Measurements from ENCODE around the gene ATP4A.
"Not testable (repeated sequence)": the region's sequence is repeated elsewhere in the genome, so short reads cannot be mapped to it uniquely, and the experiment has no call there.

ATP4A gene

GRCh38 chr19:35563207-35563829 lies at the start of gene ATP4A:
Gene ATP4A, minus strand, starts transcription at chr19:35563658. Its CDS starts 29 bp downstream, at chr19:35563629.
- no peak for DNase-seq (ENCODE audit: low read depth in 2 of 2)

- peak; percentile 90 to 95 for DNase-seq (ENCODE audit: low read depth in 2 of 2)
Observed at GRCh38 chr19:35612559-35613321, 49.3 kb upstream of the ATP4A start, which contains the start of gene HAUS5. Gene HAUS5, plus strand, starts transcription at chr19:35612735. Its CDS starts 60 bp downstream, at chr19:35612795.

- DNase-seq (ENCODE audit: low read depth in 2 of 2), result no peak
Observed at GRCh38 chr19:35612224-35612558, 48.7 kb upstream of the ATP4A start.

- no peak for DNase-seq (ENCODE audit: low read depth in 2 of 2)
Observed at GRCh38 chr19:35609851-35610353, 46.4 kb upstream of the ATP4A start.

GRCh38 chr19:35608251-35608650 lies 44.8 kb upstream of the ATP4A start:
- no peak for DNase-seq (ENCODE audit: low read depth in 2 of 2)

- DNase-seq (ENCODE audit: low read depth in 2 of 2), result no peak
Observed at GRCh38 chr19:35607661-35608060, 44.2 kb upstream of the ATP4A start.

- not testable (repeated sequence) for DNase-seq (ENCODE audit: low read depth in 2 of 2)
Observed at GRCh38 chr19:35607170-35607569, 43.7 kb upstream of the ATP4A start.

- DNase-seq (ENCODE audit: low read depth in 2 of 2), result not testable (repeated sequence)
Observed at GRCh38 chr19:35604436-35604835, 41.0 kb upstream of the ATP4A start.

- no peak for DNase-seq (ENCODE audit: low read depth in 2 of 2)
Observed at GRCh38 chr19:35601971-35602370, 38.5 kb upstream of the ATP4A start.

- DNase-seq (ENCODE audit: low read depth in 2 of 2), result no peak
Observed at GRCh38 chr19:35596366-35596999, 33.0 kb upstream of the ATP4A start.

- DNase-seq (ENCODE audit: low read depth in 2 of 2), result no peak
Observed at GRCh38 chr19:35595928-35596327, 32.5 kb upstream of the ATP4A start.

- DNase-seq (ENCODE audit: low read depth in 2 of 2), result not testable (repeated sequence)
Observed at GRCh38 chr19:35595026-35595425, 31.6 kb upstream of the ATP4A start.

- DNase-seq (ENCODE audit: low read depth in 2 of 2), result no peak
Observed at GRCh38 chr19:35592226-35592625, 28.8 kb upstream of the ATP4A start.

- no peak for DNase-seq (ENCODE audit: low read depth in 2 of 2)
Observed at GRCh38 chr19:35590875-35591274, 27.4 kb upstream of the ATP4A start.

GRCh38 chr19:35587321-35587720 lies 23.9 kb upstream of the ATP4A start:
- no peak for DNase-seq (ENCODE audit: low read depth in 2 of 2)

- DNase-seq (ENCODE audit: low read depth in 2 of 2), result no peak
Observed at GRCh38 chr19:35585848-35586247, 22.4 kb upstream of the ATP4A start, which contains the start of gene PMIS2. Gene PMIS2, plus strand, starts transcription at chr19:35586173. Its CDS starts 87 bp downstream, at chr19:35586260.

GRCh38 chr19:35582760-35583159 lies 19.3 kb upstream of the ATP4A start:
- no peak for DNase-seq (ENCODE audit: low read depth in 2 of 2)

- no peak for DNase-seq (ENCODE audit: low read depth in 2 of 2)
Observed at GRCh38 chr19:35578707-35579106, 15.2 kb upstream of the ATP4A start.

GRCh38 chr19:35577918-35578317 lies 14.5 kb upstream of the ATP4A start:
- no peak for DNase-seq (ENCODE audit: low read depth in 2 of 2)

GRCh38 chr19:35571406-35571965 lies 8.0 kb upstream of the ATP4A start:
- DNase-seq (ENCODE audit: low read depth in 2 of 2), result no peak

- DNase-seq (ENCODE audit: low read depth in 2 of 2), result no peak
Observed at GRCh38 chr19:35569281-35569781, 5.9 kb upstream of the ATP4A start.

- no peak for DNase-seq (ENCODE audit: low read depth in 2 of 2)
Observed at GRCh38 chr19:35566738-35567137, 3.3 kb upstream of the ATP4A start.

Data from stimulated activated CD8-positive, alpha-beta memory T cell treated with anti-CD3 and anti-CD28 coated beads, Interleukin-2, amount 100 ng/mL, for 1 hour (primary cell).